H1 (cell line): Measurements from ENCODE around the gene MYO18A. TPM values are rescaled to one million over a fixed set of nuclear protein-coding genes. Genes with fewer than 3 reads are reported as not detected.

Experiments used
- CTCF ChIA-PET: fragments of 300-600 bp; sonication (Branson Sonifier 250); formaldehyde crosslinking; loops from one replicate; lab custom pipeline; 2021; ENCODE audit not compliant: partially characterized antibody; lab: Charles Lee
- POLR2A ChIA-PET: fragments of 300-600 bp; sonication (Branson Sonifier 250); formaldehyde crosslinking; loops from one replicate; lab custom pipeline; 2021; ENCODE audit warnings: inconsistent platforms; ENCODE audit not compliant: partially characterized antibody; lab: Charles Lee
- DNase-seq, 2 experiments: peaks; one replicate each; pipeline versions ENCODE4 v3.0.0 to v3.0.0-alpha.2; 2010 to 2022; ENCODE audit warnings: low spot score in 2 of 2, low read depth in 1 of 2, mixed read lengths in 1 of 2
- FAIRE-seq: peaks from 2 replicates; lab custom pipeline; 2011; peaks lifted over from hg19 to GRCh38; lab: Jason Lieb, UNC
- H2AFZ ChIP-seq: 2 replicates; pipeline ENCODE4 v1.8.1; 2012; ENCODE audit warnings: low read length, inconsistent platforms
- H2AK5ac ChIP-seq: 2 replicates; pipeline ENCODE4 v1.6.1; 2013; ENCODE audit warnings: low read depth, low read length
- H2BK120ac ChIP-seq: replicated peaks from 2 replicates; pipeline ENCODE3; 2013; ENCODE audit warnings: low read depth, low read length, inconsistent platforms
- H2BK12ac ChIP-seq: 2 replicates; pipeline ENCODE4 v1.6.1; 2013; ENCODE audit warnings: low read depth, low read length
- H2BK15ac ChIP-seq: 2 replicates; pipeline ENCODE4 v1.6.1; 2013; ENCODE audit warnings: low read length
- H2BK20ac ChIP-seq: 2 replicates; pipeline ENCODE4 v1.6.1; 2013; ENCODE audit warnings: low read length
- H2BK5ac ChIP-seq: 2 replicates; pipeline ENCODE4 v1.6.1; 2013; ENCODE audit warnings: low read depth, low read length
- H3K14ac ChIP-seq: 2 replicates; pipeline ENCODE4 v1.6.1; 2013; ENCODE audit warnings: inconsistent platforms; ENCODE audit not compliant: insufficient read length
- H3K18ac ChIP-seq: 2 replicates; pipeline ENCODE4 v1.6.1; 2013; ENCODE audit warnings: low read length; ENCODE audit errors: extremely low read depth
- H3K23ac ChIP-seq: 2 replicates; pipeline ENCODE4 v1.6.1; 2013; ENCODE audit warnings: inconsistent platforms; ENCODE audit not compliant: insufficient read length
- H3K23me2 ChIP-seq: 2 replicates; pipeline ENCODE4 v1.6.1; 2013; ENCODE audit warnings: low read depth, low read length
- H3K27ac ChIP-seq: 2 replicates; pipeline ENCODE4 v1.6.1; 2011; ENCODE audit warnings: low read depth, low read length, inconsistent platforms
- H3K27me3 ChIP-seq, 4 experiments: replicated peaks in 1 of 4; 1 replicate in 1 of 4; 2 replicates in 3 of 4; pipeline versions ENCODE4 v1.6.1 to v1.8.1; 2011 to 2013; ENCODE audit warnings: low read length in 3 of 4, mild to moderate bottlenecking in 3 of 4, inconsistent platforms in 2 of 4, mixed read lengths in 2 of 4, moderate library complexity in 1 of 4; ENCODE audit not compliant: control insufficient read depth in 3 of 4, insufficient read depth in 3 of 4; ENCODE audit errors: extremely low read depth in 1 of 4
- H3K36me3 ChIP-seq, 4 experiments: 2 replicates each; pipeline versions ENCODE4 v1.6.1 to v1.8.1; 2011 to 2013; ENCODE audit warnings: mild to moderate bottlenecking in 4 of 4, low read length in 3 of 4, moderate library complexity in 2 of 4, control low read depth in 1 of 4, inconsistent platforms in 1 of 4; ENCODE audit not compliant: insufficient read depth in 4 of 4, control insufficient read depth in 2 of 4
- H3K4ac ChIP-seq: replicated peaks from 2 replicates; pipeline ENCODE3; 2013; ENCODE audit warnings: low read length, low read depth, mixed read lengths, inconsistent platforms; ENCODE audit not compliant: insufficient read length
- H3K4me1 ChIP-seq, 4 experiments: replicated peaks in 1 of 4; 1 replicate in 1 of 4; 2 replicates in 3 of 4; pipeline versions ENCODE4 v1.6.1 to v1.8.1; 2011 to 2013; ENCODE audit warnings: low read length in 3 of 4, inconsistent platforms in 2 of 4, mixed read lengths in 1 of 4; ENCODE audit not compliant: insufficient read depth in 4 of 4, control insufficient read depth in 3 of 4
- H3K4me2 ChIP-seq, 2 experiments: 2 replicates each; pipeline versions ENCODE4 v1.6.1 to v1.8.1; 2011 to 2013; ENCODE audit warnings: low read depth in 2 of 2, low read length in 2 of 2, control low read depth in 1 of 2, inconsistent platforms in 1 of 2, mild to moderate bottlenecking in 1 of 2; ENCODE audit not compliant: insufficient read depth in 1 of 2
- H3K4me3 ChIP-seq, 4 experiments: fragments of 200-600, 300-600 bp in 1 of 4; sonication (generic), shearing (Covaris generic), sonication (Bioruptor Twin) in 1 of 4; 2 replicates each; pipeline versions ENCODE4 v1.5.1 to v1.8.1; 2011 to 2016; ENCODE audit warnings: low read length in 4 of 4, low read depth in 3 of 4, control low read depth in 2 of 4, inconsistent platforms in 2 of 4, mild to moderate bottlenecking in 2 of 4, mixed read lengths in 1 of 4, moderate library complexity in 1 of 4; ENCODE audit not compliant: insufficient read depth in 2 of 4; ENCODE audit errors: extremely low read depth in 1 of 4
- H3K56ac ChIP-seq: replicated peaks from 2 replicates; pipeline ENCODE3; 2013; ENCODE audit warnings: low read depth, mild to moderate bottlenecking, mixed read lengths, low read length, inconsistent platforms; ENCODE audit not compliant: insufficient read length
- H3K79me1 ChIP-seq: 2 replicates; pipeline ENCODE4 v1.6.1; 2013; ENCODE audit warnings: low read depth, low read length, control low read depth
- H3K79me2 ChIP-seq, 2 experiments: 2 replicates each; pipeline versions ENCODE4 v1.6.1 to v1.8.1; 2012 to 2013; ENCODE audit warnings: low read length in 2 of 2, mild to moderate bottlenecking in 2 of 2, inconsistent platforms in 1 of 2; ENCODE audit not compliant: insufficient read depth in 2 of 2, control insufficient read depth in 1 of 2
- H3K9ac ChIP-seq, 4 experiments: replicated peaks in 1 of 4; 1 replicate in 1 of 4; 2 replicates in 3 of 4; pipeline versions ENCODE4 v1.6.1 to v1.8.1; 2011 to 2013; ENCODE audit warnings: low read depth in 3 of 4, low read length in 3 of 4, control low read depth in 2 of 4, mild to moderate bottlenecking in 2 of 4, moderate library complexity in 2 of 4, inconsistent platforms in 1 of 4; ENCODE audit errors: extremely low read depth in 1 of 4
- H3K9me3 ChIP-seq, 2 experiments: 2 replicates each; pipeline versions ENCODE4 v1.6.1 to v1.8.1; 2012 to 2013; ENCODE audit warnings: mild to moderate bottlenecking in 2 of 2, moderate library complexity in 2 of 2, control low read depth in 1 of 2, inconsistent platforms in 1 of 2, low read depth in 1 of 2, low read length in 1 of 2, mixed read lengths in 1 of 2; ENCODE audit not compliant: insufficient read depth in 2 of 2
- H4K20me1 ChIP-seq, 2 experiments: replicated peaks in 1 of 2; 2 replicates each; pipeline versions ENCODE3 to v1.8.1; 2011 to 2013; ENCODE audit warnings: inconsistent platforms in 2 of 2, low read length in 2 of 2, mild to moderate bottlenecking in 1 of 2; ENCODE audit not compliant: insufficient read depth in 2 of 2, control insufficient read depth in 1 of 2
- H4K5ac ChIP-seq: 2 replicates; pipeline ENCODE4 v1.6.1; 2013; ENCODE audit warnings: low read length, low read depth, mixed read lengths, inconsistent platforms; ENCODE audit not compliant: insufficient read length
- H4K8ac ChIP-seq: 2 replicates; pipeline ENCODE4 v1.8.0; 2013; ENCODE audit warnings: mild to moderate bottlenecking, moderate library complexity, low read length, inconsistent platforms; ENCODE audit not compliant: insufficient read depth; ENCODE audit errors: extremely low read depth
- H4K91ac ChIP-seq: replicated peaks from 2 replicates; pipeline ENCODE3; 2013; ENCODE audit warnings: low read length, mixed read lengths, inconsistent platforms; ENCODE audit not compliant: insufficient read length
- BRCA1 ChIP-seq: IDR thresholded peaks from 2 replicates; pipeline ENCODE4 v1.6.1; 2012; ENCODE audit warnings: low read depth, low read length, improper control_type of control experiment
- EZH2 ChIP-seq: fragments of 200-600 bp; sonication (generic); IDR thresholded peaks from 2 replicates; pipeline ENCODE4 v1.7.1; 2012; ENCODE audit warnings: low read depth, mild to moderate bottlenecking, moderate library complexity, low read length, inconsistent platforms; ENCODE audit not compliant: severe bottlenecking
- WGBS, 2 experiments: shearing (Covaris generic) in 1 of 2; methylation state at CpG; one replicate each; pipeline versions ENCODE4 v1.1.6 to v1.1.7; 2013 to 2015; ENCODE audit warnings: low lambda C conversion rate in 2 of 2, mixed read lengths in 2 of 2, inconsistent platforms in 1 of 2, low coverage in 1 of 2, missing lambda C conversion rate in 1 of 2; ENCODE audit not compliant: insufficient replicate concordance in 2 of 2, insufficient coverage in 1 of 2, insufficient read length in 1 of 2; ENCODE audit errors: extremely low coverage in 1 of 2, missing lambda C conversion rate in 1 of 2; 5-methylcytosine and 5-hydroxymethylcytosine counted together
- polyA plus RNA-seq, 7 experiments: library from polyadenylated mRNA; depleted of rRNA in 3 of 7; stranded (reverse) in 5 of 7; unstranded in 2 of 7; fragments of >200 nt in 5 of 7; fragments of 200-250 nt in 2 of 7; gene quantifications; 1 replicate in 5 of 7; 2 replicates in 1 of 7; 4 replicates in 1 of 7; pipeline versions ENCODE4 v1.2.1 to v1.2.3, GENCODE V29; 2011 to 2013; ENCODE audit warnings: missing spikeins in 2 of 7, mixed read lengths in 2 of 7
- total RNA-seq: library from RNA; stranded (reverse); fragmentation: NEBNext Ultra II Directional; extraction: Animal tissue kit (Norgen Biotek cat#: 25700); gene quantifications from 2 replicates; pipeline ENCODE4 v1.2.1, GENCODE V29; 2021

The MYO18A gene
- total and polyA plus RNA-seq, 2 of the 8 experiments (the other 6 are each of a cell fraction or from before 2014, with no cell fraction given), result 7.6 to 43.8 TPM

- Histone ChIP-seq H3K79me1 (0 out of 2 replicates have a peak, but pooled peaks cover 2% of the 10 kb centered on the region), H3K27ac (no peak overlapping the region), H2BK120ac (no peak overlapping the region), H2BK20ac (no peak overlapping the region), H2BK5ac (no peak overlapping the region), H4K20me1 (peaks cover 0 to 6% of the 10 kb centered on the region in 2 experiments), H2AK5ac (no peak overlapping the region), H2BK15ac (no peak overlapping the region)
- 67% methylated on average over 5 of the region's 5 CpGs; no CpG with 5 or more reads in 1 of the 2 experiments for WGBS, 2 experiments
- TF ChIP-seq BRCA1, result no peak
- TF ChIP-seq EZH2, result no peak
- TF ChIP-seq, all 59 proteins: peak for 0
- no peak overlapping the region for H4K8ac ChIP-seq
- FAIRE-seq, result no peak
- ChIA-PET CTCF (interaction anchor here (0.8 to 34.4 kb wide), 19 partner anchors 9 to 213 kb away, joined by 3 to 731 read pairs (median 5); partner anchors contain the start of gene MYO18A), POLR2A (interaction anchor here (0.7 to 3.1 kb wide), 10 partner anchors 11 to 180 kb away, joined by 3 to 15 read pairs (median 4); partner anchors contain the start of gene MYO18A)
- no peak overlapping the region for H3K18ac ChIP-seq
- H3K9me3 ChIP-seq, result no peaks in the 10 kb centered on the region
- no peak overlapping the region for H4K91ac ChIP-seq
- H3K9ac ChIP-seq, result no peak overlapping the region
- no peak for DNase-seq
- H3K23me2 ChIP-seq, result no peaks in the 10 kb centered on the region
- peak overlapping the region; percentile 0 to 59 for H3K4me2 ChIP-seq
- no peaks in the 10 kb centered on the region for H3K36me3 ChIP-seq
- H3K4ac ChIP-seq, result no peak overlapping the region
- no peak overlapping the region for H4K5ac ChIP-seq
- H3K4me3 ChIP-seq, result peak overlapping the region in 1 of 4 experiments; percentile 18; a peak in 2 of 8 replicates
- H3K56ac ChIP-seq, result no peak overlapping the region
- H3K14ac ChIP-seq, result no peak overlapping the region
- no peak overlapping the region for H2AFZ ChIP-seq
- no peak overlapping the region for H3K23ac ChIP-seq
- H2BK12ac ChIP-seq, result no peak overlapping the region
- H3K27me3 ChIP-seq, result no peaks in the 10 kb centered on the region
- H3K4me1 ChIP-seq, result peaks cover 0 to 10% (median 6%) of the 10 kb centered on the region in 4 experiments; a peak in 6 of 7 replicates
- 0 out of 4 replicates have a peak, but pooled peaks cover 0 to 3% of the 10 kb centered on the region in 2 experiments for H3K79me2 ChIP-seq
Measured at GRCh38 chr17:29148257-29148789, 31.9 kb downstream of the MYO18A start.
